Body of pancreas (tissue), 4 donors: ENCODE measurements around the gene CCDC106. TPM values are rescaled to one million over a fixed set of nuclear protein-coding genes. Genes with fewer than 3 reads are reported as not detected.
A peak's percentile ranks its signal among the peaks of the same experiment; 100 is the strongest.

Experiments used
- ATAC-seq: fragments of 150-250 bp; one replicate; pipeline ENCODE4 v1.9.1; 2016
- DNase-seq, 4 donors: peaks; one replicate each; pipeline ENCODE4 v3.0.0-alpha.2; 2019
- H3K27ac ChIP-seq, 4 donors: fragments of 200-600 bp; sonication (generic); 1 replicate in 3 of 4; 2 replicates in 1 of 4; pipeline versions ENCODE4 v1.5.1 to v1.6.1; 2016 to 2019; ENCODE audit warnings: mild to moderate bottlenecking in 1 of 4, mixed read lengths in 1 of 4, moderate library complexity in 1 of 4
- H3K27me3 ChIP-seq, 2 donors: fragments of 200-600 bp; sonication (generic); one replicate each; pipeline ENCODE4 v1.6.0; 2016; ENCODE audit warnings: mild to moderate bottlenecking in 1 of 2
- H3K36me3 ChIP-seq, 2 donors: fragments of 200-600 bp; sonication (generic); replicated peaks in 1 of 2; 2 replicates each; pipeline ENCODE4 v1.5.1; 2016; ENCODE audit warnings: low read depth in 2 of 2; ENCODE audit not compliant: insufficient read depth in 1 of 2
- H3K4me1 ChIP-seq: fragments of 200-600 bp; sonication (generic); one replicate; pipeline ENCODE4 v1.6.0; 2016
- H3K4me3 ChIP-seq, 2 donors: fragments of 200-600 bp; sonication (generic); 1 replicate in 1 of 2; 2 replicates in 1 of 2; pipeline ENCODE4 v1.5.1; 2016 to 2019
- H3K9me3 ChIP-seq, 3 donors: fragments of 200-600 bp; sonication (generic); 1 replicate in 2 of 3; 2 replicates in 1 of 3; pipeline ENCODE4 v1.5.1; 2016
- CTCF ChIP-seq, 7 experiments: fragments of 450-650 bp in 4 of 7; fragments of 200-600 bp in 3 of 7; sonication (generic) in 3 of 7; IDR thresholded peaks; one replicate each; pipeline ENCODE4 v1.5.1; 2016 to 2019; ENCODE audit warnings: antibody characterized with exemption in 7 of 7
- POLR2A ChIP-seq, 3 donors: fragments of 450-650 bp; IDR thresholded peaks; one replicate each; pipeline ENCODE4 v1.6.1; 2016; ENCODE audit warnings: antibody characterized with exemption in 3 of 3, mild to moderate bottlenecking in 2 of 3
- WGBS, 2 donors: methylation state at CpG; one replicate each; pipeline ENCODE4 v1.1.5; 2017; 5-methylcytosine and 5-hydroxymethylcytosine counted together
- intact Hi-C: fragments of 100-400 bp; cut with DNase I; formaldehyde crosslinking; loops from one replicate; pipeline ENCODE4 v1.15.1; 2023
- total RNA-seq, 2 donors: library from RNA; depleted of rRNA; stranded (reverse); fragments of >200 nt; gene quantifications; one replicate each; pipeline ENCODE4 v1.1.0, GENCODE V29; 2016

The CCDC106 gene
- total RNA-seq, 2 donors from 2014 or later, result 5.9 to 15.0 TPM

DNA sequence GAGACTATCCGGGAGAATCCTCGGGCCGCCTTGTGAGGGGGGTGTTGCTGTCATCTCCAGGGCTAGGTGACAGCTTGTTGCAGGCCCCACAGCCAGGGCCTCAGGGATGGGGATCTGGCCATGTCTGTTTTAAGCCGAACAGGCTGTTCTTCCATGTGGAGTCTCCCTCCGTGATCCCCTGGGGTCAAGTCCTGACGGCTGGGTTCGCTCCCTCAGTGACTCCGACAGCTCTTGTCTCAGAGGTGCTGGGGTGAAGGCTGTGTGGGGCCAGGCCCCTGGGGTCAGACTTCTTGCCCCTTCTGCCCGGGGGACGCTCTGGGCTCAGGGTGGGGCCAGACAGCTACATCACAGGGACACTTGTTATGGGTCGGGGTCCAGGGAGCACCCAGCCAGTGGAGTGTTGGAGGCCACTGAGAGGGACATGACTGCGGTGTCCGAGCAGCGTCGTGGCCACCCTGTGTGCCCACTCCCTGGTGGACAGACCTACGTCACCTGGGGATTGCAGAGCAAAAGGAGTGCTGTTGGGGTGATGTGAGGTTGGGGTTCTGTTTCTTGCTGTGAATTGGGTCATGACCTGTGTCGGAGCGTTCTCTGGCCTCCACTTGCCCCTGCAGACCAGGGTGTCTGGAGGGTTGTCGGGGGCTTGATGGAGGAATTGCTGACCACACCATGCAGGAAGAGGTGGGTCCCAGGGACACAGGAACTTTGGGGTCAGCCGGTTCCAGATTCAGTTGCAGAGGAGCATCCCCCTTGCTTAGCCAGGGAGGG lies 48.5 kb downstream of the CCDC106 start:
- no peak for ATAC-seq
- intact Hi-C loops, result no loop called here
- H3K36me3 ChIP-seq, result peaks cover 19 to 35% of the 10 kb centered on the region in 2 donors
- no peak overlapping the region for H3K27ac ChIP-seq
- no peak overlapping the region for H3K4me3 ChIP-seq
- no peaks in the 10 kb centered on the region for H3K4me1 ChIP-seq
- no peaks in the 10 kb centered on the region for H3K9me3 ChIP-seq
- 90 to 95% methylated on average over 10 to 20 of the region's 20 CpGs for WGBS, 2 donors
- no peaks in the 10 kb centered on the region for H3K27me3 ChIP-seq
- no peak for TF ChIP-seq CTCF (IDR thresholded peaks at IDR 0.05)
- TF ChIP-seq POLR2A (IDR thresholded peaks at IDR 0.05), result no peak
- peak in 1 of 4 donors; percentile 9 for DNase-seq

DNA sequence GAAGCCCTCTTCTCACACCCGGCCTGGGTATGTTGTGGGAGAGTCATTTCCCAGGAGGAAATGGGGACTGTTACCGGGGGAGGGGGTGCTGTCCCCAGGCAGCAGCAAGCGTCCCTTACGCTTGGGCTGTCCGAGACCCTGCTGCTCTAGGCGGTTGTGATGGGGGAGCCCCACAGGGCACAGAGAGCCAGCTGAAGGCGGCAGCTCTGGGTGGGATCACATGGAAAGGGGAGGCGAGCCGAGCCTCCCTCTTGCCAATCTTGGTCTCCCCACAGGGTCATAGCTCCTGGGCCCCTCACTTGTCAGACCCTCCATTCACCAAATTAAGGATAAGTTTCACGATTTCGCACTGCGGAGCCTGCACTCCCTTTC lies 49.0 kb downstream of the CCDC106 start:
- no peaks in the 10 kb centered on the region for H3K27me3 ChIP-seq
- intact Hi-C loops, result no loop called here
- 90 to 94% methylated on average over 11 to 12 of the region's 12 CpGs for WGBS, 2 donors
- H3K9me3 ChIP-seq, result no peaks in the 10 kb centered on the region
- peaks cover 14 to 30% of the 10 kb centered on the region in 2 donors for H3K36me3 ChIP-seq
- H3K4me1 ChIP-seq, result peaks cover 2% of the 10 kb centered on the region
- H3K4me3 ChIP-seq, result no peak overlapping the region
- no peak for ATAC-seq
- H3K27ac ChIP-seq, result no peak overlapping the region
- DNase-seq, result no peak
- TF ChIP-seq POLR2A (IDR thresholded peaks at IDR 0.05) (no peak), CTCF (IDR thresholded peaks at IDR 0.05) (no peak)

GRCh38 chr19:55697698-55698097 lies 49.7 kb downstream of the CCDC106 start:
- no peak for ATAC-seq
- TF ChIP-seq CTCF (IDR thresholded peaks at IDR 0.05), result no peak
- TF ChIP-seq POLR2A (IDR thresholded peaks at IDR 0.05), result no peak
- Histone ChIP-seq H3K36me3 (peaks cover 12 to 29% of the 10 kb centered on the region in 2 donors), H3K9me3 (no peaks in the 10 kb centered on the region), H3K4me3 (no peak overlapping the region), H3K27ac (no peak overlapping the region), H3K27me3 (no peaks in the 10 kb centered on the region), H3K4me1 (peaks cover 7% of the 10 kb centered on the region)
- peak in 1 of 4 donors; percentile 5 for DNase-seq
- 93 to 96% methylated on average over 8 of the region's 8 CpGs for WGBS, 2 donors
- intact Hi-C loops, result no loop called here

- peaks cover 11% of the 10 kb centered on the region for H3K4me1 ChIP-seq
- DNase-seq (no peak), ATAC-seq (no peak)
- WGBS, 2 donors, result 87 to 96% methylated on average over 17 of the region's 17 CpGs
- H3K4me3 ChIP-seq, result no peak overlapping the region
- no peaks in the 10 kb centered on the region for H3K9me3 ChIP-seq
- intact Hi-C loops, result no loop called here
- H3K27me3 ChIP-seq, result no peaks in the 10 kb centered on the region
- no peak for TF ChIP-seq POLR2A (IDR thresholded peaks at IDR 0.05)
- no peak for TF ChIP-seq CTCF (IDR thresholded peaks at IDR 0.05)
- no peak overlapping the region for H3K27ac ChIP-seq
- peaks cover 10 to 29% of the 10 kb centered on the region in 2 donors for H3K36me3 ChIP-seq
Measured at GRCh38 chr19:55698256-55698655, 50.2 kb downstream of the CCDC106 start.

- H3K27me3 ChIP-seq, result no peaks in the 10 kb centered on the region
- peak in 1 of 4 donors; percentile 6 for DNase-seq
- peaks cover 7 to 24% of the 10 kb centered on the region in 2 donors for H3K36me3 ChIP-seq
- TF ChIP-seq CTCF (IDR thresholded peaks at IDR 0.05) (no peak), POLR2A (IDR thresholded peaks at IDR 0.05) (no peak)
- peaks cover 20% of the 10 kb centered on the region for H3K4me1 ChIP-seq
- no peaks in the 10 kb centered on the region for H3K9me3 ChIP-seq
- ATAC-seq, result no peak
- intact Hi-C loops, result no loop called here
- WGBS, 2 donors, result 89 to 91% methylated on average over 11 of the region's 11 CpGs
- no peak overlapping the region for H3K4me3 ChIP-seq
- H3K27ac ChIP-seq, result no peak overlapping the region
Measured at GRCh38 chr19:55699221-55699620, 51.2 kb downstream of the CCDC106 start.
